HG02678 (cell line): ENCODE measurements around the gene CYTH1.

ENCODE experiments used
- ATAC-seq: cut with Tn5 transposase; IDR thresholded peaks from one replicate; pipeline ENCODE4 v1.9.1; 2021; ENCODE audit warnings: mild to moderate bottlenecking, moderate library complexity; ENCODE audit not compliant: unreplicated experiment

The CYTH1 gene

DNA sequence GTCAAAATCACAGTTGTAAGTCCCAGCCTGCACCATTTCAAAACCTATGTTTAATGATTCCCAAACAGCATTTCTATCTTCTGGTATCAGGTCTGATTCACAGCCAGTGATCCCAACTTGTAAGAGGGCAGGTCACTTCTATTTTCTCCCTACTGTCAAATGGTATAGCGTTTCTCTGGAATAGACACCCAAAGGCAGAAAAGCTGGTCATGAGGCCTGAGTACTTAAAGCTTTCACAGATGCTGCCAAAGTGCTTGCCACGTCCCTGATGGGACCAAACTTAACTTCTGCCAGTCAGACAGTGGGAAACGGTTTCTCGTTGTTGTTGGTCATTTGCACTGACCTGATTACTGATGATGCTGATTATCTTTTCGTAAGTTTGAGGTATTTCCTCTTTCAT lies 43.4 kb downstream of the CYTH1 start:
- no peak for ATAC-seq

DNA sequence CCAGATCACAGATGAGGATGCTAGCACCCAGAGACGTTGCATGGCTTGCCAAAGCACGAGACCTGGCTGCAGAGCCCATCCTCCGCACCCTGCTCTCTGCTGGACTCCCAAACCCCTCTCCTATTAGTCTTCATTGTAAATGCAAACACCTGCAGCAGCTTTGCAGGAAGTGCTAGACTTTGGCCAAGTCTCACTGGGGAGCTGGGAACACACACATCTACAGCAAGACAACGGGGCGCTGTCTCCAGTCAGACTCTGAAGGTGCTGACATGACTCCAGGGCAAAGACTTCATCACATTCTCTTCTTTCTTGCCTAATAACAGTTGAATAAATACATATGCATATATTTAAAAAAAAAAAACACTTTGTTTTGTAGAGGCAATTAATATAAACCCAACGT lies 43.8 kb downstream of the CYTH1 start:
- no peak for ATAC-seq

DNA sequence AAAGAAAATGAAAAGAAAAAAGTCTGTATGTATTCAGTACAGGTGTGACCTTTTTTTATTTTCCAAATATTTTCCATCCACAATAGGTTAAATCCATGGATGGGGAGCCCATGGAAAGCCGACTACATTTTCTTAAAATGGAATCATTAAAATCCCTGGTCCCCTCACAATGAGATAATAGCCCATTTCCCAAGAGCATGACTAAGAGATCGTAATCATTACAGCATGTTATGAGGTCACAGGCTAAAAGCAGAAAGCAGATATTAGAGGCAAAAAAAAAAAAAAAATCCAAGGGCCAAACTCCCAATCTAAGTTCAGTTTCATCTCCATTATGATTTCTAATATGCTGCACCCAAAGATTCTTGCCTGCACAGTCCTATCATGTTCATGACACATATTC lies 44.7 kb downstream of the CYTH1 start:
- ATAC-seq, result no peak

DNA sequence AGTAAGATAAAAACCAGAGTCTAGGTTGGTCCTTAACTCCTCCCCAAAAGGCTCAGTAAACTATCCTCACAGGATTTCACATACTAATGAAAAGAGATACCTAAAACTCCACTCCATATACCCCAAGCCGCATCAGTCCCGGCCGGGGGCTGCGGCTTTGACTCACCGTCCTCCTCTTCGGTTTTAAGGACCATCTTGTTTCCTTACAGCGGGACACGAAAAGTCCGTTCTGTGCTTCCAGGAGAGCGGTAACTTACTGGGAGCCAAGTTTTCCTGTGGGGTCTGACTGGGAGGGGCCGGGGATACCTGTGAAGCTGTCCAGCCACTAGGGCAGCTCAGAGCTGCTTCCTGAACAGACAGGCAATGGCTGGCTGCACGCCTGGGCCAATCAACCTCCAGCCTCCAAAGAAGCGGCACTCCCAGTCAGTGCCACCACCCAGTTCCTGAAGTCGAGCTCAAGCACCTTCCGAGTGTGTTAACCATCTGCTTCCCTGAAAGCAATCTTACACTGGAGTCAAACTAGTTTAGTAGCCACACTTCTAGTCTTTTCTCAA lies 45.5 kb downstream of the CYTH1 start:
- ATAC-seq, result peak; percentile 62

DNA sequence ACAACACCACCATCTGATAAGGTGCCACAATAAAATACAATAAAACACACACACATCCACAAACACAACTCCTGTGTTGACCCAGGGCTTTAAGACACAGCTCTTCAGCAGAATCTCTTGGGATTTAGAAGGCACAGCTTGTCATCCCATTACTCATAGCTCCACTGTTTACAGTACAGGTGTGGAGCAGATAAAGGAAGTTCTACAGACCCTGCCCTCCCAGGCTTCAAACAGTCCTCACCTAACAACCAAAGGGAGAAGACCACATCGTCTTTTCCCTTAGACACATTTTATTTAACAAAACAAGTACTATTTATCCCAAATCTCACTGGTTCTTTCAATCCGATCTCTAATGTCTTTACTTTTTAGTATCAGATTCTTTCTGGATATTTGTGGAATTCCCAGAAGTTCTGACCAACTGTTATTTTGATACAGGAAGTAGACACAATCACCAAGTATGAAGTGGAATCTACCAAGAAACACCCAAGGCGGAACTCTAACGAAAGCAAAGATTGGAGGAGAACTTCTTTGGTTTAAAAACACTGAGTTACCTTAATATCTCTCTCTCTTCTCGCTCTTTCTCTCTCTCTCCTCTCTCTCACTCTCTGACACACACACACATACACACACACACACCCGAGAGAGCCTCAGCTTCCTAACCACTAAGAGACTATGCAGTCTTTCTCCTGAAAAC lies 46.1 kb downstream of the CYTH1 start:
- ATAC-seq, result peak; percentile 6

DNA sequence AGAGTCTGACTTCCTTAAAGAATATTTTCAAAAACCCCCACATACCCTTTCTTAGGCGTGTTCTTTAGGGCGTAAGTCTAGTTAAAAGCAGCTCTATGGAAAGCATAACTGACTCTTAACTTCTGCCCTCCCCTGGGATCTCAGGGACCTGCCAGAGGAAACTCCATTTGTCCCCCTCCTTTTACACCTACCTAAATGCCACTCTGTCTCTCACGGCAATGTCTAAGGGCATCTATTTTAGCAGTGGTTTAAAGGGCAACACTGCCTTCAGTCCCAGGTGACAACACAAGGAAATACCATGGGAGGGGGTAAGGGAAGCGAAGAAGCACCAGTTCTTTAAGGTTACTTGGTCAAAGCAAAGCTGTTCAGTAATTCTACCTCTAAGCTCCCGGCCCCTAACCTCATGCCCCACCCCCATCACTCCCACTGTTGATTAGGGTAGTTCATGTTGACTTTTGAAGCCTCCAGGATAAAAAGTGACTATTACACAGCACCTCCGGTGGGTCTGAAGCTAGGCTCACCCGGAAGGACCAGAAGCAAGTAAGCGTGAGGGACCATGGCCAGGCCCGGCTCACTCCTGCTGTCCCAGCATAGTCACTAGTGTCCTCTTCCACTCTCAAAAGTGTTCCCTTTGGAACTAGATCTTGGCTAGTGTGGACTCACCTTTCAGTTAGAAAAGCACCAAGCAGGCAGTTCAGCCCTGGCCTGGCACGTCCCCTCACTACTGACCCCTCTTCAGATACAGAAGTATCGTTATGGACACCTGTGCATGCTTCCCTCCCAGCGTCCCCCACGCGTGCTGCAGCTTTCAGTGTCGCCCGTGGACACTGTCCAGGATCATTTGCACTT lies 47.1 kb downstream of the CYTH1 start:
- ATAC-seq, result no peak

DNA sequence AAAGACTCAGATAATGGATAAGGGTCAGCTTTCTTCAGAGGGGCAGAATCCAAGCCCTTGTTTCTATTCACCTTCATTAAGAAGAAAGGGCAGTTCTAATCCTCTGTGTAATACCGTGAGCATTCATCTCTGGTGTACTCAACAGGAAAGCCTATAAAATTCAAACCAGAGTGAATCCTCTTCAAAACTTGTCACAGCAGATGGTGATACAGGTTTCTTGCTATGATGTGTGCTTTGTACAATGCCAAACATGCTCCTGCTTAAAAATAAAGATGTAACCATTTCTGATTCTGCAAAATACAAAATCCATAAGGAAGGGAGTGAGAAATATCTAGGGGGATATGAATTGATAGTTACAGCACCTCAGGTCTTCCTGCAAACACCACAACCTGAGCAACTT lies 49.7 kb downstream of the CYTH1 start:
- no peak for ATAC-seq

DNA sequence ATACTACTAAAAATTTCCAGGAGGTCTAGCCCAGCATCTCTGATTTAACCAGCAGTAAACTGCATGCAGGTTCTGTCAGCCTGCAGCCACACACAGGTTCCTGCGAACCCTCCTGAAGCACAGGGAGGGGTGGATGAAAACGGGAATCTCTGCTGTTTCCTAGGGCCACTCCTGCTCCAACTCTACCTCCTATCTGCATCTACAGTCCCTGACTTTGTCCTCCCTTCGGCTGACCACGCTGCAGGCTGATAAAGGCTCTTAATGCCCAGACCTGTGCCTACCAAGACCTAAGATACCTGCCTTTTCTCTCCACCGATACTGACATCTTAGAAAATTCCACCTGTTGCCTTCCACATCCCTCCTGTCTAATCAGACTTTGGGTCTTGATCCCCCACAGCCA lies 50.2 kb downstream of the CYTH1 start:
- ATAC-seq, result no peak

DNA sequence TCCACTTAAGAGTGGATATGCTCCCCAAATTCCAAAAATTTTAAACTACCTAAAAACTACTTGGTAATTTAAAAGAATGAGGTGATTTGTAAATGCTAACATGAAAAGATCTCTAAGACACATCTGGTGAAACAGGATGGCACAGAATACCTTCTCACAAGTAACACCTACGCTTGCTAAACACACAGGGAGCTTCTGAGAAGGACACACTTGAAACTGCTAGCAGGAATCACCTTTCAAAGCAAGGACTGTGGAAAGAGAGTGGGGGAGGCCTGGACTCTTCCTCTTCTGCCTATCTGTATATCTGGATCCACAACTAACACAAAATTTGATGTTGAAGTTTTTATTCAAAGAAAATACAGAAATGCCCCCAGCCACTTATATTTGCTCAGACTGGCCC lies 52.4 kb downstream of the CYTH1 start:
- ATAC-seq, result no peak

DNA sequence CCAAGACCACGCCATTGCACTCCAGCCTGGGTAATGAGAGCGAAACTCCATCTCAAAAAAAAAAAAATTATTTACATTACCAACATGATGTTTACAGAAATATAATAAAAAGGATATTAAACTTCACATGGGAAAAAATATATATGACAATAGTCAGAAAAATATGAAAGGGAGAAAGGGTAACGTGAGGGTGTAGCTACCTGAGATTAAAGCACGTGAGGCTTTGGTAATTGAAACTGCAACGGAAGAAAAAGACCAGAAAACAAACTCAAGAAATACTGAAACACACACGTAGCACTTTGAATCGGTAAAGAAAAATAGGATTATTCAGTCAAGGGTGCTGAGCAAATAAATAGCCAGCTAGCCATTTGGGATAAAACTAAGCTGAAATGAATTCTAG lies 53.6 kb downstream of the CYTH1 start:
- ATAC-seq, result no peak

DNA sequence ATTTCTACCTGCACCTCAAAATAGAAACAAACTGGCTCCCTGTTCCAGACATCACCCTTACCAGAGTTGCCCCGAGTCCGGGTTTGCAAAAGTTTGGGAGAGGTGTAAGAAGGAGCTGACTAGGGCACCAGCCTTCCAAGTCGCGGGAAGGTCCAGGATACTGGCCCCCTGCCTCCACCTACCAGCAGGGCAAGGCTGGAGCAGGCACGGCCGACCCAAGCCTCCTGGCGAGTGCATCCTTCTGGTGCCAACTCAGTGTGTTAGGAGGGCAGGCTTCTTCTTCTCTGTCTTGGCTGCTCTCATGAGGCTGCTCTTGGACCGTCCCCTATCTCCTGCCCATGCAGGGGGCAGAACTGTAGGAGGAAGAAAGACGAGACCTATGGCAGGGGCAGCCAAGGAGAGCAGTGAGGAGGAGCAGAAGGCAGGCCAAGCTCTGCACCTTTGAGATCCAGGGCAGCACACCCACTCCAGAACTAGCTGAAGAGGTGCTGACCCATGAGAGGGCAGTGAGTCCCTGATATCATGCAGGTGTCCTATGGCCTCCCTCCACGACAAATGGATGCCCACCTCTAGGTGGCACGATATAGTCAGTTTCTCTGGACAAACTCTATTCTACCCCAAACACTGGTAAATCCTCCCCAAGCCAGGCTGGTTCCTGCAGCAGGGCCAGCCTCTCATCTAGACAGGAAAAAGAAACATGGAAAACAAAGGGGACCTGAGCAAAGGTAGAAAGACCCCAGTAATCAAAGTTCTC lies 54.4 kb downstream of the CYTH1 start:
- no peak for ATAC-seq

DNA sequence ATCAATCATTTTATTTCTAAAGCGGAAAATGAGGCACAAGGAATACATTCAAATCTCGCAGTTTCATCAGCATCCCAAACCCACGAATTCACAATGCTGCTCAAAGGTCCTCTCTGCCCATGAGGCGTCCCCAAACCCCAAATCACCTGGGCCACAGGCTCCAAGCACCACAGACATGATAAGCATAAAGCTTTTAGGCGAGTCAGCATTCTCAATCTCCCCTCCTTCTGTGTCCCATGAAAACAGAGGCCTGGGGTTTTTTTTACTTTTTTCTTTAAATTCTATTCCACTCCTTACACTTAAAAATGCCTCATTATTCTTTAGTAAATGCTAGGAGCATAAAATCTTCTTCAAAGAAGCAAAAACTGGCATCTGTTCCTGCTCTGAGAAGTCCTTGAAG lies 55.0 kb downstream of the CYTH1 start:
- no peak for ATAC-seq

DNA sequence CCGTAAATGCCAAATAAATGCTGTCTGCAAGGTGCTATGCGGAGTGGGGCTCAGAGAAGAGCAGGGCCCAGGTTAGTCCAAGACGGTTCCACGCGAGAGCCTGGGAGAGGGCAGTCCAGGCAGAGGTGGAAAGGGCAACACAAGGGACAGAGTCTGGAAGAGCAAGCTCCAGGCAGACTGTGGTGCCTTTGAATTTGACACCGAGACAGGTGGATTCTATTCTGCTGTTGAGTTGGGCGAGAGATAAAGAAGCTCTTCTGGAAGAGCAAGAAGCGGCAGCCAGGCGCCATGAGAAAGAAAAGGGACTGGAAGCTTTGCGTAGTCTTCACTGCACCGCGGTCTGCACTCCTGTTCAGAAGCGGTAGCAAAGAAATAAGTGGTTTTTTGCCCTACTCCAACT lies 55.6 kb downstream of the CYTH1 start:
- ATAC-seq, result no peak

DNA sequence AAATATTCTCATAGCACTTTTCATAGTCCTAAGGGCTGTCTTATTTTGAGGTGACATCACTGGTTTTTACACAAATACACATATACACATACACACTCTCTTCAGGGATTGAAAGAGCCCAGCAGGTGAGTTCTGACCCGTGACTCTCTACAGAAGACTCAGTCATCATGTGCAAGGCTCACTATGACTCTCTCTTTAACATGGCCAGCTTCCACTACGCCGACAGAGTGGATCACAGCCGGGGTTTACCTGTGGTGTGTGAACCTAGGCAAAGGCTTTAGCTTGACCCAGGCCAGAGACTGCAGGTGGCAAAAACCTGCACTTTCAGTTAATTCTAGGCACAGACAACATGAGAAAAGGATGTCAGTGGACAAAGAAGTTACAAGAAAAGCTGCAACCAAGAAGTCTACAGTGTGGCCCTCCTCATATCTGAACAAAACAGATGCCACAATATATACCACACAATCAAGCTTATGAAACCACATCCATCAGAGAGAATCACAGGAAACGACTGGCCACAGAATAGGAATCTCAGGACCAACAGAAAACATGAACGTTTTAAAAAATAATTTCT lies 56.5 kb downstream of the CYTH1 start:
- ATAC-seq, result no peak

DNA sequence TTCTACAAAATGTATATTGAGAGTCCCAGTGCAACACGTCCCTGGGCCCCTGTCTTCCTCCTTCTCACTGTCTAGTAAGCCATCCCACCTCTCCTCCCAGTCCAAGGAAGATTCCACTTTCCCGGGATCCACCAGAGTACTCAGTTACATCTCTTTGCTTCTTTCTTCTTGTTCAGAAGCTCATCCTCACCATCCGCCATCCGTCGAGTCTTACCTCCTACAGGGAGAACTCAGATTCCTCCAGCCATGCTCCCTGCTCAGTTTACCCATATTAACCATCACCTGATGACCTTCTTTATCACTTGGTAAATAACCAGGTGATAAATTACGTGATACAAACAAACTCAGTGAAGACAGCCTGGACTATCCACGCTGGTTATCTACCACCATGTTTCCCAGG lies 57.1 kb downstream of the CYTH1 start:
- ATAC-seq, result no peak

DNA sequence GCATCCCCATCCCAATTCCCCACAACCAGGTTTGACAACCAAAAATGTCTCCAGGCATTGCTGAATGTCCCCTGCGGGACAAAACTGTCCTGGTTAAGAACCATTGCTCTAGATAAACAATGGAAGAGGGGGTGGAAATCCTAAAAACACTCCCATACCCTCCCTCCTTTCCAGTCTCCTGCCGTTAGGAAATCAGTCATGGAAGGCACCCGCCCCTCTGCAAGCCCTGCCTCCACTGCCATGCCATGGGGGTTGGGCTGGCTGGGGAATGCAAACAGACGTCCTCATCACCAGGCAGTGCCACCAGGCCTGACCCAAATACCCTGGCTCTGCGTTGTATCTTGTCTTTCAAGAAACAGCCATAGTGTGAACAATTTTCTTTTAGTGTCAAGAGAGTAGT lies 57.5 kb downstream of the CYTH1 start:
- no peak for ATAC-seq

DNA sequence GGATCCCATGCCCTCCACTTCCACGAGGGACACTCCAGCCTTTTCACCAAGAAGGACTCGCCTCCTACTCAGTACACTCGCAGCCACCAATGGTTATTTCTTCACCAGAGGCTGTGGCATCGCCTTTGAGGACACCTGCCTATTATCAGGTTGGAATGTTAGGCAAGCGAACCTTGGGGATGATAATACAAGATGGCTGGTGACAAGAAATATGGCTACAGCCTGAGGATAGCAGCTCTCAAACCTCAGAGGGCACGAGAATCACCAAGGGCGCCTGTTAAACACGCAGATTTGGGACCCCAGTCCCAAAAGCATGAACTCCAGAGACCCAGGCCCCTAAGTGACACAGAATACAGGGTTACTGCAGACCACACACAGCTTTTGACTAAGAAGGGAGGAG lies 58.1 kb downstream of the CYTH1 start:
- ATAC-seq, result no peak

DNA sequence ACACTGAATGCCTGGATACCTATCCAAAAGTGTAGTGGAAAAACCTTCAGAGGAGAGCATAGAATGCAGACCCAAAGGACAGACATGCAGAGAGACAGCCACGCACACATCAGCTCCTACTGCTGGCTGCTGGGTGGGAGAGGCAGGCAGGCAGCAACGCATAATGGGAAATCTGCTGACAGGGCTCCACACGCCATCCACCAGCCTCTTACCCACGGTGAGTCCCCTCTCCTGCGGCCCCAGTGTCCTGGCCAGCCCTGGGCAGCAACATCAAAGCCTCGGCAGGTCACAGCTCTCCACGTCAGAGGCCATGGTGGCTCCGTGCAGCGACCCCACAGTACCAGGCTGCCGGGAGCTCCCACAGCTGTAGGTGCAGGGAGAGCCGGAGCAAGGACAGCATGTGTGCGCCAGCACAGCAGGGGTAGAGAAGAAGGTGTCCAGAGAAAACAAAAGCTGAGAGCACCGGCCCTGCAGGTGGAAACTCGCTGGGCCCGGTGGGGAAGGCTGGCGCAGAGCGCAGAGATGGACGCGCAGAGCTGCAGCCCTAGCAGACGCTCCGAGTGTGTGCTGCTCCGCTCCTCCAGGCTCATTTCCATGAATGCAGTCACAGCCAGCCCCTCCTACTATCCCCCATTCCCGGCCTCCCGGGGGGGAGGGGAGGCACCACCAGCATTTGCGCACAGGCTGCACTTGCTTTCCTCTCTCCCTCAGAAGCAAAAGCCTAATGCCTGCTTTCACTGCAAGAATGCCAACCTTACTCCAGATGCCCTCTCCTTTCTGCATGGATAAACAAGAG lies 58.9 kb downstream of the CYTH1 start:
- no peak for ATAC-seq

DNA sequence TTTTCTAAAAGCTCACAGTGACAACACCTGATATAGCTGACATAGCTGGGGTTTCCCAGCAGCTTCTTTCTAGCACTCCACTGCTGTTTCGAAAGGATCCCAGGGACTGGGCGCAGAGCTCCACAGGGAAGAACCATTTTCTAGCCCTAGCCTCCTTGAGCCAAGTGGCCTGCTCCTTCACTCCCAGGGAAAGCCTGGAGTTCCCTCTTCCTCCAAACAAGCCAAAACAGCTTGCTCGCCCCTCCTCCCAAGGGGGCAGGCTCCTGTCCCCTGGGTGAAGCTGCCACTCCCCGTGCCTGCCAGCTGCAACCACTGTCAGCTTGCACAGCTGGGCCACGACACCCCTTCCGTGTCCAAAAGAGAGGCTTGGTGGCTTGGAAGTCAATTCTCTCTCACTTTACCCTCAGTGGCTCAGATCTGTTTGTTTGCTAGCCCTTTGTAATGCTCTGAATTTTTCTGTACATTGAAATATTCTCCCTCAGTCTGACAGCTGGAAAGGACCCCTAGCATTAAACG lies 59.8 kb downstream of the CYTH1 start:
- no peak for ATAC-seq

DNA sequence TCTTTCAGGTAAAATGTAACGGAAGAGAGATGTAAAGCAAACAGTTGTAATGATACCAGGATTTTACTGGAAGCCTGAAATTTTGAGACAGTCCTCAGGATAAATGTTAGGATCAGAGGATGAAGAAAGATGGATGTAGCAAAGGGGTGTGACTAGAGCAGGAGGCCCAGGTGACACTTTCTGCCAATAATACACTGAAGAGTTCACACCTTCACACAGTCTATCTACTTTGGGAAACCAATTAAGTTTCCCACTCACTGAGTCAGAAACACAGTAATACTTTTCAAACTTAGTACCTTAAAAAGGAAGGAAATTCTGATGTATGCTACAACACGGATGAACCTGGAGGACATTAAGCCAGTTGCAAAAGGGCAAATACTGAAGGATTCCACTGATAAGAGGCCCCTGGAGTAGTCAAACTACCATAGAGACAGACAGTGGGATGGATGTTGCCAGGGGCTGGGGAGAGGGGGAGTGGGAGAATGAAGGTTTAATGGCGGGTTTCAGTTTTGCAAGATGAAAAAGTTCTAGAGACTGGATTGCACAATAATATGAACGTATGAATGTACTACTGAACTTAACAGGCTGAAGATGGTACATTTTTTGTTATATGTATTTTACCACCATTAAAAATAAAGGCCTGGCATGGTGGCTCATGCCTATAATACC lies 62.3 kb downstream of the CYTH1 start:
- ATAC-seq, result no peak
